SH-SY5Y (cell line): ENCODE data around the gene ACY1.

Experiments used
- GATA2 ChIP-seq: IDR thresholded peaks from 2 replicates; pipeline ENCODE4 v1.6.1; 2011; ENCODE audit warnings: mild to moderate bottlenecking, low read depth, low read length
- GATA3 ChIP-seq: IDR thresholded peaks from 2 replicates; pipeline ENCODE4 v1.6.1; 2011; ENCODE audit warnings: low read depth, mild to moderate bottlenecking, low read length, moderate library complexity

DNA sequence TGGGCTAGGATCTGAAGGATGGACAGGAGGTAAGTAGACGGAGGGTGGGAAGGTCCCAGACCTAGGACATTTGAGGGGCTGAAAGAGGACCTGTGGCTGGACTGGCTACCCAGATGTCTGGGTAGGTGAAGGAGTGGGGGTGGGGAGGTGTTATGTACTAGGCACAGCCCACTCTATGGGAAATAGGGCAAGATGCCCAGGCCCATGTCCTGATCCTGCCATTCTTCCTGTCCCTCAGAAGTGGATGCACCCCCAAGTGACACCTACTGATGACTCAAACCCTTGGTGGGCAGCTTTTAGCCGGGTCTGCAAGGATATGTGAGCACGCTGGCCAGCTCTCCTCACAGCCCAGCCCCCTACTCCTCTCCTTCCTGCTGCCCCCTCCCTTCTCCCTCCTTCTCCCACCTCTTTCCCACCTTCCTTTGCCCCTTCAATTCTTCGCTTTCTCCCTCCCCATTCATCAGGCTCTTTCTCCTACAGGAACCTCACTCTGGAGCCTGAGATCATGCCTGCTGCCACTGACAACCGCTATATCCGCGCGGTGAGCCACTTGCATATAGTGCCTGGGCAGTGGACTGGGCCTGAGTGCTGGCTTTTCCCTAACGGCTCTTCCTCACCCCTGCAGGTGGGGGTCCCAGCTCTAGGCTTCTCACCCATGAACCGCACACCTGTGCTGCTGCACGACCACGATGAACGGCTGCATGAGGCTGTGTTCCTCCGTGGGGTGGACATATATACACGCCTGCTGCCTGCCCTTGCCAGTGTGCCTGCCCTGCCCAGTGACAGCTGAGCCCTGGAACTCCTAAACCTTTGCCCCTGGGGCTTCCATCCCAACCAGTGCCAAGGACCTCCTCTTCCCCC, 5.2 kb downstream of the ACY1 start:
- TF ChIP-seq GATA2 (no peak), GATA3 (no peak)
